ENCODE data around the gene GGT1.
"Not testable (repeated sequence)": the region's sequence is repeated elsewhere in the genome, so short reads cannot be mapped to it uniquely, and the experiment has no call there.

The GGT1 gene

DNA sequence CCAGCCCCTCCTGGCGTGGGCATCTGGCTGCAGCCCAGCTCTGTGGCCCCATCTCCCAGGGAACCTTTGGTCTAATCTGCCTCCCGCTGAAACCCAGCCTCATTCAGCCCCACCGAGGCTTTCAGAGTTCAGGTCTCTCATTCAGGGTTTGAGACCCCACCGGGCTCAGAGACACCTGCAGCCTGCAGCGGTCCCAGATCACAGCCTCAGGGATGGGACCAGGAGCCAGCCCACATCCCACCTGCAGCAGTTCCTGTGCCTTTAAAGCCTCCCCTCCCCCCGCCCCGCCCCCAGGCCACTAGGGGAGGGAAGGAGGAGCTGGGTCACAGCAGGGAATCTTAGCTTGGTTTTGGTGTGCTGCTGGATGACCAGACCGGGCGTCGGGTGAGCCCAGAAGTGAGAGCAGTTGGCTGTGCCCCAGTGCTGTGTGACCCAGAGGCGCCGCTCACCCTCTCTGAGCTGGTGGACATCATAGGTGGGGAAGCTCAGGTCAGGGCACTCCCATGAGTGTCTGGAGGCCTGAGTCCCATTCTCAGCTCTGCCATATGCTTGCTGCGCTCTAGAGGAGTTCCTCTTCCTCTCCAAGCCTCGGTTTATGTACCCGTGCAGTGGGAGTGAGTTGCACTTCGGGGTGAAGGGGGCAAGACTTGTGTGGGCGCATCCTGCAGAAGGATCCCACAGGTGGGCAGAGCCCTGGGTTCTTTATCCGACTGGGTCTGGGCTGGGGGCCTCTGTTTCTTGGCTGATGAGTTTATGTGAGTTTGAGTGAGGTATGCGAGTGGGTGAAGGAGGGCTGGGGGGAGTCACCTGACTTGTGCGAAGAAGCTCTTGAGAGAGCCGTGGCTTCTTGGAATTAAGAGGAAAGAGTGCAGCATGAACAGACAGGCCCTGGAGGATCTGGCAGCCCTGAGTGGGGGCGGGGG is at the start of gene GGT1:
Gene GGT1, plus strand, starts transcription at position 347 of the 923 bp plus-strand sequence. CDS start 7,889 bp downstream, outside the sequence.
- DNase-seq (ENCODE audit: low read depth in 2 of 2), result not testable (repeated sequence)

DNA sequence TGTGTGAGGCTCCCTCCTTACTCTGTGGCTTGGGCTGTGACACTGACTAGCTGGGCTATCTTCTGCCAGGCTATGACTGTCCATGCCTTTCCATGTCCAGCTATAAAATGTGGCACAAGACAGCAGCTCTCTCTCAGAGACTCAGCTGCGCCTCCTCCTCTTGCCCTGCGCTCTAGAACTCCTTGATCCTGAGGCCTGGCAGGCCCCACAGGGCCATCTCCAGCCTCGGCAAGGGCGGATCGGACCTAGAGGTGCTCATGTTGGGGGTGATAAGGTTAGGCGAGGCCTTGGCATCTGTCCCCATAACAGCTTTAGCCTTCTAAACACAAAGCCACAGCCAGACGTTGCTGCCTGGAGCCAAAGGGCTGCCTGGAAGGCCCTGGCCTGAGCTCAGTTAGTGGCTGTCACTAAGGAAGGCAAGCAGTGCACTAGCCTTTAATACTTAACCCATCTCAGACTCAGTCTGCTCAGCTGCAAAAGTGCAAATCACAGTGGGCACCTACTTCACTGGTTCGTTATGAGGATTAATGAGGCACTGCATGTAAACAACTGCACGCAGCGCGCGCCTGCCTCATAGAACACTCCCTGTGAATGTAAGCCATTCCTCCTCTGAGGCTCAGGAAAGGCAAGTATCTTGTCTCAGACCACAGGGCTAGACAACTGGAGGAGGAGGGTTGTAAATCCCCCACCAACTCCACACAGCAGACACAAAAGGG is 49.2 kb upstream of the GGT1 start:
- DNase-seq (ENCODE audit: low read depth in 2 of 2), result no peak

DNA sequence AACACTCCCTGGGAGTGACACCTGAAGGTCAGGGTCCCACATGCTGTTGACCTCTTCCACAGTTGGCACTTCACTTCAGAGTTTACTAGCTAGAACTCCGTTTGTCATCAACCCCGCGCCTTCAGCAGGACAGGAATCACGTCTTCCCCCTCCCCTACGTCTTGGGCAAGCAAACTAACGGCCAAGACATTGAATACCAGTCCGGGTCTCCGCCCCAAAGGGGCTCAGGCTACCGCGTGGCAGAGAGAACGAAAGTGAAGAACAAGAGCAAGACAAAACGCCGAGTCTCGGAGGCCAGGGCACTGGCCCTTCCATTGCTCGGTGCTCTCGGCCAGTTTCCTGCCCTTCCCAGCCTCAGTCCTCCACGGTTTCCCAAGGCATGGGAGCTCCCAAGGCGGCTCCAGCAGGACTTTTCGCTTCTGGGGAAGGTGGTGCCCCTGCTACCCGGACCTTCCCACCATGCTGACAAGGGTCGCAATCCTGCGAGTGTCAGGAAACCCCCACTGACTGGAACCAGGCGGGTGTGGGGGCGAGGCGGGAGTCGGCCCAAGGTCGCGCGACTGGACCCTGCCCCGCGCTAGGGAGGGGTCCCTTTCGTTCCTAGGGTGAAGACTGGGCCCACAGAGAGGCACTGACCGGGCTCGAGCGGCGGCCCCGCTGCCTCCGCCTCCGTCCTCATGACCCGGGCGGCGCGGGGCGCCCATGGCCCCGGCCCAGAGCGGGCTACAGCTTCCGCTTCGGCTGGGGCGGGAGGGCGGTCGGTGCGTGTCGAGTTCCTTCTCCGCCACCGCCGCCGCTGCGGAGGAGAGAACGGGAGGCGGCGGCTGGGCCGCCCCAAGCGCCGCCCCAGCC is 48.5 kb upstream of the GGT1 start, which contains the start of gene GUCD1:
Gene GUCD1, minus strand, starts transcription at position 826 of the 852 bp plus-strand sequence. Its CDS starts 147 bp downstream, at position 679.
- DNase-seq (ENCODE audit: low read depth in 2 of 2), result peak in 1 of 2 donors; percentile 5

DNA sequence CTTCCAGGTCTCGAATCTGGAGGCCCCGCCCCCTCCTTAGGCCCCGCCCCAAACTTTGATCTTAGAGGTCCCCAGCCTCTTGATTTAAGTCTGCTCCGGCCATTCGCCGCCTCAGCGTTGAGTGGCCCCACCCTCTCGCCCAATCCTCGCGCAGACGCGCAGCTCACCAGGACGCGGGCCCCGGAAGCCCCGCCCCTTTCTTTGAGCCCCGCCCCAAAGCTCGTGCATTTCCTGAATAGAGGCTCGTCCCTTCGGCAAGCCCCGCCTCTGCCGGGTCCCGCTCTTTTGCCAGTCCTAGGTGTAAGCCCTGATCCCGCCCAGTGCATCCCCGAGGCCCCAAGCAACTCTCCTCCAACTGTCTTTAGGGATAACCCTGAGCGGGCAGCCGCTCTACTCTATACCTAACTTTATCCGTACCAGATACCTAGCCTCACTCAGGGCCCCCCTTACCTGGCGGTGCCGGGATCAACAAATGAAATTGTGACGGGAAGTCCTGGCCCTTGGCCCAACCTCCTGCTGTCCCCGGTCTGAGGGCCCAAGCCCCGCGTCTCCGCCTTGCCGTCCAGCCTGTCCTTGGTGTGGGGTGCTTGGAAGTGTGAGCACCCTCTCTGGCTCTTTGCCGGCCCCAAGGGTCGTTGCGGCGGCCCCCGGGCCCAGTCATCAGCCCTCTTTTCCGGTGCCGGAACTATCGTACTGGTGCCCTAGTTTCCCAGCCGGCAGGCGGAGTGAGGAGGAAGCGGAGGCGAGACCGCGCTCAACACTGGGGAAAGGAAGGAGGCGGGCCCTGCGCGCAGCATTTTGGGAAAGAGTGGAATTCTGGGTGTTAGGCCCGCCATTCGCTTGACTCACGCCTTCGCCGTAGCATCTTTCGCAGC is 47.6 kb upstream of the GGT1 start, which contains the start of gene SNRPD3:
Gene SNRPD3, plus strand, starts transcription at position 835 of the 875 bp plus-strand sequence. CDS start 1,676 bp downstream, outside the sequence.
- DNase-seq (ENCODE audit: low read depth in 2 of 2), result peak; percentile 99 to 100

DNA sequence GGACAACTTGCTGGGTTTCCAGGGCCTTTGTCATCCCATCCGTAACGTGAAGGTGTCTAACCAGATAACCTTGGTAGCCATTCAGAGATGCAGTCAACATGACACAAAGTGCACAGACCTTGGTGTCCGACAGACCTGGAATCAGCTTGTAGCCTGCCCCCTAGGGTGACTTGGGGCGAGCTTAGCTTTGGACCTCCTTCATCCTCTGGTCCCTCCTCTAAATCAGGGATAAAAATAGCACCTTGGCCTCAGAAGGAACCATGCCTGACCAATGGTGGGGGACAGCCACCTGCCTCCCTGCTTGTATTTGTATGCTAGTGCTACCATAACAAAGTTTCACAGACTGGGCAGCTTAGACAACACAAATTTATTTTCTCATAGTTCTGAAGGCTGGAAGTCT is 43.5 kb upstream of the GGT1 start:
- DNase-seq (ENCODE audit: low read depth in 2 of 2), result no peak

DNA sequence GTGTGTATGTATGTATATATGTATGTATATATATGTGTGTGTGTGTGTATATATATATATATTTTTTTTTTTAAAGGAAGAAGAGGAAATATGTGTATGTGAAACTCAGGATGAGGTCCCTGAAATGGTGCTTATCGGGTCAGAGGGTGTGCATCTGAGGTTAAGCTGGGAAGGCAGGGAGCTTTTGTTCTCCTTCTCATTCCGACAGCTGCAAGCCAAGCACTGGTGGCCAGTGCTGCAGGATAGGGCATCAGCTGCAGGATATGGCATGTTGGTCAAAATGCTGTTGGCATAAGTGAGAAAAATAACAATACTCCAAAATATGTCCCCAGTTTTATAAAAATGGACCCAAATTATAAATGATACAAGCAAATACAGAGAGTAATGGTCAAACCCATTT is 39.7 kb upstream of the GGT1 start:
- DNase-seq (ENCODE audit: low read depth in 2 of 2), result no peak

DNA sequence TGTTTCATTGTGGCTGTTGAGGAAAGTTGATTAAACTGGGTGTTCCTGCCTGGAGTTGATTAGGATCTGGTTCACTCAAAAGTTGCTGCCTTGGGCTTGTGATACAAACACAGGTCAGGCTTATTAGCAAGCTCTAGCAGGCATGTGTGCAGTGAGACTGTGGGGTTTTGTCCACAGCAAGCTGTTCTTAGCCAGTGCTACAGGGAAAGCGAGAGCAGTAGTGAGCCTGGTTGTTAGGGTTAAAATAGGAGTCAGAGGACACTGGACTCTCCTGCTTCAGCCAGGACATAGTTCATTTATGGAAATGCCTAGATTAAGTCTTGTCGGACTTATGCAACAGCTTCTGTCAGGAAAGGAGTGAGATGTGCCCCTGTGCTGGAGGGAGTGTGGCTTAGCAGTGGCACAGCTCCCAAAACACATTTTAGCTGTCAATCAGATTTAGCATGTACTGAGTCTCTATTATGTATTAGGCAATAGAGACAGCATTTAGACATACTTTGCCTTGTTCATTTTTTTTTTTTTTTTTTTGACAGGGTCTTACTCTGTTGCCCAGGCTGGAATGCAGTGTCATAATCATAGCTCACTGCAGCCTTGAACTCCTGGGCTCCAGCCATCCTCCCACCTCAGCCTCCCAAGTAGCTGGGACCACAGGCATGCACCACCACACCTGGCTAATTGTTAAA is 38.5 kb upstream of the GGT1 start:
- DNase-seq (ENCODE audit: low read depth in 2 of 2), result no peak

DNA sequence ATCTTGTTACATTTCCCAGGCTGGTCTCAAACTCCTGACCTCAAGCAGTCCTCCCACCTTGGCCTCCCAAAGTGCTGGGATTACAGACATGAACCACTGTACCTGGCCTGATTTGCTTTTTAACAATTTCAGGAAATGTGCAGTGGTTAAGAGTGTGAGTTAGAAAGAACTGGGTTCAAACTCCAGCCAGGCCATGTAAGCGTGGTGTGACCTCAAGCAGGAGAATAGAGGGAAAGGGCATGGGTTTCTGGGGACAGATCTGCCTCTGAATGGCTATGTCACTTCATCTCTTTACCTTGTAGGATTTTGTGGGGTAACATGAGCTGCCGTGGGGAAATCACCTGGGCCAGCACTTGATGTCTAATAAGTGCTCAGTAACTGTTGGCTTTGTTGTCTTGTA is 37.9 kb upstream of the GGT1 start:
- DNase-seq (ENCODE audit: low read depth in 2 of 2), result no peak

DNA sequence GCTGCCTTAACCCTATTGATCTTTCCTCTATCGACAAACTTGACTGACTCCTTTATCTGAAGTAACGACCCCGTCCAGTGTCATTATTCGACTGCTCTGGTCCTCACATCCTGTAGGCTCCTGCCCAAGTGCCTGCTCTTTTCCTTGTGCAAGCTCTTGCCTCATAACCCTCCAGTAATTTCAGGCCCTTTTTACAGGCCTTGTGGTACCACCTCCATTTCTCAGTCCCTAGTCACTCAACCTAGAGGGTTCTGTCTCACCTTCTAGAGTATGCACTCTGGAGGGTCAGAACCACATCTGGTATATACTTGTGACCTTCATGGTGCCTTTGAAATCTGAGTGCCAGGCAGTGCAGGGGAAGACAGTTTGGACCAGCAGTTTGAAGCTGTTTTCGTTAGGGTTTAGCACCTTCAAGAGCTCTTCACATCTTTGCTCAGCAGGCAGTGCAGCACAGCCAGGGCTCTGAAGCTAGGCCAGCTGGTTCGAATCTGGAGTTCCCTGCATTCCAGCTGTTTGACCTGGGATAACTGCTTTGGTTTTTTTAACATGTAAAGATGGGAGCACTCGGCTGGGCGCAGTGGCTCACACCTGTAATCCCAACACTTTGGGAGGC is 36.0 kb upstream of the GGT1 start:
- no peak for DNase-seq (ENCODE audit: low read depth in 2 of 2)

DNA sequence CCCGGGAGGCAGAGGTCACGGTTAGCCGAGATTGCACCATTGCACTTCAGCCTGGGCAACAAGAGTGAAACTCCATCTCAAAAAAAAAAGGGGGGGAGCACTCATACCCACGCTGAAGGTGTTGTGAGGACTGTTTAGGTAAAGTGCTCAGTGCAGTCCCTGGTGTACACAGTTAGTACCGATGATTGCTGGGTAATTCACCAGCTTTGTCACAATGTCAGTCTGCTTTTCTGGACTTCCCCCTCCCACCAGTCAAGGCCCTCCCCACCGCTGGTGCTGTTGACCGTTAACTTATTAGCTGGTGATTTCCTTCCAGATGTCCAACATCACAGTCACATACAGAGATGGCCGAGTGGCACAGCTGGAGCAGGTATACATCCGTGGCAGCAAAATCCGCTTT is 35.3 kb upstream of the GGT1 start:
- no peak for DNase-seq (ENCODE audit: low read depth in 2 of 2)

DNA sequence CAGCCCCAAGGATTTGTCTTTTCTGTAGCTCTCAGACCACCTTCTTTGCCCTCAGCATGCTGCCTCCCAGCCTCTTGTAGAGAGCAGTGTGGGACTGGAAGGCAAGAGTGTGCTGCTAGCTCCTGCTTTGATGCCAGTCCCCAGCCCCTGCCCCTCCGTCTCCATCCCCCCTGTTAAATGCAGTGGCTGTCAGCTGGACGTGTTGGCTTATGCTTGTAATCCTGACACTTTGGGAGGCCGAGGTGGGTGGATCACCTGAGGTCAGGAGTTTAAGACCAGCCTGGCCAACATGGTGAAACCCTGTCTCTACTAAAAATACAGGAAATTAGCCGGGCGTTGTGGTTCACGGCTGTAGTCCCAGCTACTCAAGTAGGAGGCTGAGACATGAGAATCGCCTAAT is 31.7 kb upstream of the GGT1 start:
- DNase-seq (ENCODE audit: low read depth in 2 of 2), result no peak

DNA sequence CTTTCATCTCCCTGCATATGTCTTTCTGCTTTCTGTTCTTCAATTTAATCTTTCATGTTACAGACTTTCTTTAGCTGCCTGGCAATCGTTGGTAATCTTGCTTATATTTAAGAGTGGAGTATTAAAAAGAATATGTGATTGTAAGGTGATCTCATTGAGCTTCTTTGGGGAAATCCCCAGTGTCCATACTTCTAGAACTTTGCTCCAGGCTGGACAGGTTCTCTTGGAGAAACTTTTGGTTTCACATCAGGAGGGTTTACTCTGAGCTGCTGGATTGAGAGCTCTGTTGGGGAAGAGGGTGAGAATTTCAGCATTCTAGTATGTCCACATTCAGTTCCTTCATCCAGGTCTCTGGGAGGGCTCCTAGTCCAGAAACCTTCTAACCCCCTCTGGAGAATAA is 26.2 kb upstream of the GGT1 start:
- no peak for DNase-seq (ENCODE audit: low read depth in 2 of 2)

DNA sequence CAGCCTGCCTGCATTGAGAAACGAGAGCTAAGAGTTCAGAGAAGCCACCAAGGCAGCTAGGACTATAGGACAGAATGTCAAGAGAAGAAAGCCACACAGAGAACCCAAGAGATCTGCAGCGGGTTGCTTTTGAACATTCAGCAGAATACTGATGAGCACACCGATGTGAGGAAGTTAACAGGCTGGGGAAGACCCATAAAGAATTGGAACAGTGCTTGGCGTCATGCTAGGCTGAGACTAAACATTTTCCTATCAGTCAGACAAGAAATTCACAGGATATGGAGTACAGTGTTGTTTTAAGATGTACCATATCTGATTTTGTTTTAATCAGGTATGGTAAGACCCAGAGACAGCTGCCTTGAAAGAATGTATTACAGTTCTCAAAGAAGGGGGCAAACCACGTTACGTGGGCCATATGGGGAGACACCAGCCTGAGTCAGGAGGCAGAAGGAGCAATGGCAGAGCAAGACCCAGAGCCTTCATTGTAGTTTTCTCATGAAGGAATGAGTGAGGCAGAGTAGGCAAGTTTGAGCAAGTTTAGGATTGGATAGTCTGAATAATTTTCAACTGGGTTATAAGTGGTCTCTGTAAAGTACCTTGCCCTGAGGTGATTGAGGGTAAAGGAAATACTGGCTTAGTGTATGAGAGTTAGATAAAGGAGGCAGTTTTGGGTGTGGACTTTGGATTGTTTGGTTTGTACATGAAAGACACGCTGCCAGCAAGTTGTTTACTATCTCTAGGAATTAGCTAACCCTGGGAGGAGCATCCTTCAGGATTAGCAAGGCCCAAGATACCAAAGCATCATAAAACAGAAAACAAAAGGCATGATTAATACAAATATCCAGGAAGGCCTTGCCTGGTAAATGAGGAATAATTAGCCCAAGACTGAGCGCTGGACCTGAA is 24.4 kb upstream of the GGT1 start:
- no peak for DNase-seq (ENCODE audit: low read depth in 2 of 2)

DNA sequence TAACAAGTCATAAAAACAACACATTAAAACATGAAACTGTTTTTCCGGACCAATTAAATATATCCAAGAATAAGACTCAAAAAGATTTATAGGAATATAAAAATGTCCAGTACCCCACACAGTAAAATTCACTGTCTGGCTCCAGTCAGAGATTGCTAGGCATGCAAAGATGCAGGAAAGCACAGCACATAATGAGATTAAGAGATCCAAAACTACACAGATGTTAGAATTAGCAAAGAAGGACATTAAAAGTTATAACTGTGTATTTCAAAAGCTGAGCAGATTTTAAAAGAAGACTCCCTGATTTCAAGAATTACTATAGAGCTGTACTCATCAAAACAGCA is 23.8 kb upstream of the GGT1 start:
- DNase-seq (ENCODE audit: low read depth in 2 of 2), result no peak

DNA sequence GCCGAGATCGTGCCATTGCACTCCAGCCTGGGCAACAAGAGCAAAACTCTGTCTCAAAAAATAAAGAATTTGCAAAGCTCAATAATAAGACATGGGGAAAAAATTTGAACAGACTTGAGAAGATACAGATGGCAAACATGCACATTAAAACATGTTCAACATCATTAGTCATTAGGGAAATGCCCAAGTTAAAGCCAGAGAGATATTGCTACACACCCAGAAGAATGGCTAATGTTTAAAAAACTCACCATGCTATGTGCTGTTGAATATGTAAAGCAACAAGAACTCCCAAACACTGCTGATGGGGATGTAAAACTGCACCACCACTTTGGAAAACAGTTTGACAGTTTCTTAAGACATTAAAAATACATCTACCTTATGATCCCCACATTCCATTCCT is 22.7 kb upstream of the GGT1 start:
- DNase-seq (ENCODE audit: low read depth in 2 of 2), result no peak

DNA sequence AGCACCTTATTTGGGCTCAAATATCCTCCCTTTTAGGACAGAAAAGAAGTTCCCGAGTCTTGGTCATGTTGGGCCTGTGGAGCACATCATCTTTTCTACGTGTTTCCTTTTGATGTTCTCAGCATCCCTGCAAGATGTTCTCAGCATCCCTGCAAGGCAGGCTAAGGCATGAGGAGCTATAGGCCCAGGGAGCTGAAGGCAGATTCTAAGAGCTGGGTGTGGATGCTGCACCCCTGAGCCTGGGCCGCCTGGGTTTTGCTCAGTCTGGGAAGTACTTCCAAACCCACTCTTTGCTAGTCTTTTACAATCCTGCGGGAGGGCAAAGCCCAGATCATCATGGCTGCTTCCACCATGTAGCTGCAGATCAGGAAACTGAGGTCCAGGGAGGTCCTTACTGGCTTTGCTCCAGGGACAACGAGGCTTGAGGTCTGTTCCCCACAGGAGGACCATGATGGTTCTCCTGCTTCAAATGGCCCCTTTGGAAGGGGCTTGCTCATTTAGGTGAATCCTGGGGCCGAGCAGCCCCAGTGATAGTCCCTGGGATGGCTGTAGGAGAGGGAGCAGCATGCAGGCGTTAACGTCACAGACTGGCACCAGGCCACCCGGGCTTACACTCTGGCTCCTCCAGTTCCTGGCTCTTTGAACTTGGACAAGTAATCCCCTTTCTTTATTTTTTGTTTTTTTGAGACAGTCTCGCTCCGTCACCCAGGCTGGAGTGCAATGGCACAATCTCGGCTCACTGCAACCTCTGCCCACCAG is 20.8 kb upstream of the GGT1 start:
- no peak for DNase-seq (ENCODE audit: low read depth in 2 of 2)

DNA sequence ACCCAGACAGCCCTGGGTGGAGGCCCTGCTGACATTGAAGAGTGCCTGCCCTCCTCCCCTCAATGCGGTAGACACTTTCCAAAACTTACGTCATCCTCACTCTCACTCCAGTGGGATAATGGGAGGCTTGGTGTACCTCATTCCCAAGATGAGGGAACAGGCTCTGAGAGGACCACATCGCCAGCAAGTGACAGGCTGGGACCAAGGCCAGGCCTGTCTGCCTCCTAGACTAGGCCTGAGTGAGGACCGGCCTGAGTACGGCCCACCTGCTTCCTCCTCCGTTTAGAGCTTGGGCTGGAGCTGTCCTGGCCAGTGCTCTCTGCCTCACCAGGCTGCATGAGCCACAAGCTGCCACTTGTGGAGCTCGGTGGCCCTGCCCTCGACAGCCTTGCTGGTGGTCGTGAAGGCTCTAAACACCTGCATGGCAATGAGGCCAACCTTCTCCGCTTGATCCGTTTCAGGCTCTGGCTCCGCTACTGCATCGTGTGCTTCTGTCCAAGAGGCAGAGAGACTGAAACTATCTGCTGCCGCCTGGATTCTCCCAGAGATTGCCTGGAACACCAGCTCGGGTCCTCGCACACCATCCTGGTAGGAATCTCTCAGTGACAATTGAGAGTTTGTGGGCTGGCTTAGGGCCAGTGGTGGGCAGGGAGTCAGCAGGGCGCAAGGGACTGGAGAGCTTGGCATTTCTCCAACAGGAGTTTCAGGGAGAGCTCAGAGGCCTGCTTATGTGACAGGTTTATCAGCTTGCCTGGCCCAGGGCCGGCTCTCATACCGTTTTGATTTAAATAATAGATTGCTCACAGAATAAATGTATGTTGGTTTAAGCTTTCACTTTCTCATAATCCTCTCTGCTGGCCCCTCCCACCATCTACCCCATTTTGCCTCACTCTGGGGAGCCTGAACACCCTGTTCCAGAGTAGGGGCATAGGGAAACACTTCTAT is 19.5 kb upstream of the GGT1 start:
- DNase-seq (ENCODE audit: low read depth in 2 of 2), result no peak

All from stimulated activated CD8-positive, alpha-beta memory T cell treated with anti-CD3 and anti-CD28 coated beads, Interleukin-2, amount 100 ng/mL, for 48 hours (primary cell).